Stomach (tissue), 4 donors: ENCODE results near the gene AMBP.

Experiments used
- POLR2A ChIP-seq, 4 donors: fragments of 450-650 bp; IDR thresholded peaks; one replicate each; pipeline ENCODE4 v1.6.1; 2016; ENCODE audit warnings: antibody characterized with exemption in 4 of 4, control low read depth in 2 of 4, mild to moderate bottlenecking in 1 of 4, moderate library complexity in 1 of 4
- POLR2AphosphoS5 ChIP-seq, 3 donors: sonication (generic); formaldehyde crosslinking; IDR thresholded peaks; one replicate each; pipeline ENCODE4 v1.6.1; 2016; ENCODE audit warnings: antibody characterized with exemption in 3 of 3
- TF ChIP-seq, protein P1 (sequence below), 7 experiments: fragments of 450-650 bp in 4 of 7; fragments of 200-600 bp in 3 of 7; sonication (generic) in 3 of 7; IDR thresholded peaks; one replicate each; pipeline ENCODE4 v1.5.1; 2016 to 2019; ENCODE audit warnings: antibody characterized with exemption in 7 of 7, control low read depth in 2 of 7, mild to moderate bottlenecking in 1 of 7

DNA sequence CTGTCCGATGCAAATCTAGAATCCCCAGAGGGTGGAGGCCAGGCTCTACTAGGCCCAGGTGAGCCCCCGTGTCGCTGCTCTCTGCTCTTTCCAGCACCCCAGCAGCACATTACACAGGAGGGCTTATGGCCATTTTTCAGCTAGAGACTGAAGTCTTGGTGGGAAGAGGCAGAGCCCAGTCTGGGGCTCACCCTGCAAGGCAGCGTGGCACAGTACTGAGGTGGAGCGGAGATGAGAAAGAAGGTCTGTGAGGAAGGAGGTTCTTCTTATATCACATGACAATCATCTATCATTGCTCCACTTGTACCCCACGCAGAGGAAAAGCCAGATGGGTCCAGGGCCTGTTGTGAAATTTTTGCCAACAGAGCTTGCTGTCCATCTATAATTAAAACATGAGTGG, 31.0 kb upstream of the AMBP start:
- TF ChIP-seq POLR2A (IDR thresholded peaks at IDR 0.05) = no peak
- no peak for TF ChIP-seq POLR2AphosphoS5 (IDR thresholded peaks at IDR 0.05)
- TF ChIP-seq, protein P1, sequence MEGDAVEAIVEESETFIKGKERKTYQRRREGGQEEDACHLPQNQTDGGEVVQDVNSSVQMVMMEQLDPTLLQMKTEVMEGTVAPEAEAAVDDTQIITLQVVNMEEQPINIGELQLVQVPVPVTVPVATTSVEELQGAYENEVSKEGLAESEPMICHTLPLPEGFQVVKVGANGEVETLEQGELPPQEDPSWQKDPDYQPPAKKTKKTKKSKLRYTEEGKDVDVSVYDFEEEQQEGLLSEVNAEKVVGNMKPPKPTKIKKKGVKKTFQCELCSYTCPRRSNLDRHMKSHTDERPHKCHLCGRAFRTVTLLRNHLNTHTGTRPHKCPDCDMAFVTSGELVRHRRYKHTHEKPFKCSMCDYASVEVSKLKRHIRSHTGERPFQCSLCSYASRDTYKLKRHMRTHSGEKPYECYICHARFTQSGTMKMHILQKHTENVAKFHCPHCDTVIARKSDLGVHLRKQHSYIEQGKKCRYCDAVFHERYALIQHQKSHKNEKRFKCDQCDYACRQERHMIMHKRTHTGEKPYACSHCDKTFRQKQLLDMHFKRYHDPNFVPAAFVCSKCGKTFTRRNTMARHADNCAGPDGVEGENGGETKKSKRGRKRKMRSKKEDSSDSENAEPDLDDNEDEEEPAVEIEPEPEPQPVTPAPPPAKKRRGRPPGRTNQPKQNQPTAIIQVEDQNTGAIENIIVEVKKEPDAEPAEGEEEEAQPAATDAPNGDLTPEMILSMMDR (IDR thresholded peaks at IDR 0.05) = no peak
